ENCODE data around the gene GCK.
A peak's percentile ranks its signal among the peaks of the same experiment; 100 is the strongest.

The GCK gene

GRCh38 chr7:44138698-44139097, 50.5 kb downstream of the GCK start:
- no peak overlapping the region for H2AFZ ChIP-seq (ENCODE audit: low read depth, low read length)
- H3K79me2 ChIP-seq (ENCODE audit: insufficient read depth, low read length) = no peaks in the 10 kb centered on the region
- H3K4me2 ChIP-seq (ENCODE audit: insufficient read depth, low read length) = no peak overlapping the region
- H3K36me3 ChIP-seq (ENCODE audit: insufficient read depth, low read length) = no peaks in the 10 kb centered on the region
- no peaks in the 10 kb centered on the region for H3K27me3 ChIP-seq (ENCODE audit: insufficient read depth, low read length, poor library complexity)
- H3K27ac ChIP-seq (ENCODE audit: low read length) = no peak overlapping the region
- H3K9ac ChIP-seq (ENCODE audit: low read depth, low read length) = no peak overlapping the region
- 0 out of 3 replicates have a peak, but pooled peaks have one; percentile 29 for ATAC-seq (ENCODE audit: insufficient read depth, low read depth)
- no peaks in the 10 kb centered on the region for H4K20me1 ChIP-seq (ENCODE audit: insufficient read depth, low read length)
- H3K4me3 ChIP-seq (ENCODE audit: low read depth in 1 of 2, low read length in 2 of 2) = no peak overlapping the region
- H3K4me1 ChIP-seq (ENCODE audit: insufficient read depth, low read length) = no peaks in the 10 kb centered on the region
- no peaks in the 10 kb centered on the region for H3K9me3 ChIP-seq (ENCODE audit: insufficient read depth, low read length, severe bottlenecking)
- no peak for DNase-seq
- no peak for TF ChIP-seq EZH2 (IDR thresholded peaks at IDR 0.05; ENCODE audit: borderline replicate concordance, low read depth, low read length, severe bottlenecking)
- TF ChIP-seq, protein P1, sequence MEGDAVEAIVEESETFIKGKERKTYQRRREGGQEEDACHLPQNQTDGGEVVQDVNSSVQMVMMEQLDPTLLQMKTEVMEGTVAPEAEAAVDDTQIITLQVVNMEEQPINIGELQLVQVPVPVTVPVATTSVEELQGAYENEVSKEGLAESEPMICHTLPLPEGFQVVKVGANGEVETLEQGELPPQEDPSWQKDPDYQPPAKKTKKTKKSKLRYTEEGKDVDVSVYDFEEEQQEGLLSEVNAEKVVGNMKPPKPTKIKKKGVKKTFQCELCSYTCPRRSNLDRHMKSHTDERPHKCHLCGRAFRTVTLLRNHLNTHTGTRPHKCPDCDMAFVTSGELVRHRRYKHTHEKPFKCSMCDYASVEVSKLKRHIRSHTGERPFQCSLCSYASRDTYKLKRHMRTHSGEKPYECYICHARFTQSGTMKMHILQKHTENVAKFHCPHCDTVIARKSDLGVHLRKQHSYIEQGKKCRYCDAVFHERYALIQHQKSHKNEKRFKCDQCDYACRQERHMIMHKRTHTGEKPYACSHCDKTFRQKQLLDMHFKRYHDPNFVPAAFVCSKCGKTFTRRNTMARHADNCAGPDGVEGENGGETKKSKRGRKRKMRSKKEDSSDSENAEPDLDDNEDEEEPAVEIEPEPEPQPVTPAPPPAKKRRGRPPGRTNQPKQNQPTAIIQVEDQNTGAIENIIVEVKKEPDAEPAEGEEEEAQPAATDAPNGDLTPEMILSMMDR (IDR thresholded peaks at IDR 0.05; ENCODE audit: borderline replicate concordance, extremely low read depth, low read length, poor library complexity, severe bottlenecking) = peak; percentile 24

DNA sequence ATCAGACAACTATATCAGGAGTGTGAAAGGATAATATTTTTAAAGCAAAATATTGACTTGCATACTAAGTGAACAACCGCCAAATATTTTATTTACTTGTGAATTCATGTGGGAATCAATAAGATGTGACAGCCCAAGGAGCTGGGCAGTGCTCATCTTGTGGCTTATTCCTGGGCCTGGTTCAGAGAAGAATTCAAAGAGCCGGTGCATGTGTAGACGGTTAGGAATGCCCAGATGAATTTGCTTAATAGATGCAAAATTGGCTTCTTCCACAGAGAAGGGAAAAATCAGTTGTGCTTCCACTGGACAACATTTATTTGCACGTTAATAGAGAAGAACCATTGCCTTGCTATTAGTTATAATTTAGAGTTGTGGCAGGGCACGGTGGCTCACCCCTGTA, 52.5 kb downstream of the GCK start:
- DNase-seq (no peak), ATAC-seq (ENCODE audit: insufficient read depth, low read depth) (no peak)
- TF ChIP-seq, protein P1 (IDR thresholded peaks at IDR 0.05; ENCODE audit: borderline replicate concordance, extremely low read depth, low read length, poor library complexity, severe bottlenecking) = no peak
- Histone ChIP-seq H3K4me2 (ENCODE audit: insufficient read depth, low read length) (no peak overlapping the region), H3K4me1 (ENCODE audit: insufficient read depth, low read length) (no peaks in the 10 kb centered on the region), H3K9me3 (ENCODE audit: insufficient read depth, low read length, severe bottlenecking) (no peaks in the 10 kb centered on the region), H3K27ac (ENCODE audit: low read length) (no peak overlapping the region), H3K79me2 (ENCODE audit: insufficient read depth, low read length) (no peaks in the 10 kb centered on the region), H3K36me3 (ENCODE audit: insufficient read depth, low read length) (no peaks in the 10 kb centered on the region), H3K4me3 (ENCODE audit: low read depth in 1 of 2, low read length in 2 of 2) (no peak overlapping the region), H3K27me3 (ENCODE audit: insufficient read depth, low read length, poor library complexity) (no peaks in the 10 kb centered on the region), H3K9ac (ENCODE audit: low read depth, low read length) (no peak overlapping the region), H2AFZ (ENCODE audit: low read depth, low read length) (no peak overlapping the region), H4K20me1 (ENCODE audit: insufficient read depth, low read length) (no peaks in the 10 kb centered on the region)

DNA sequence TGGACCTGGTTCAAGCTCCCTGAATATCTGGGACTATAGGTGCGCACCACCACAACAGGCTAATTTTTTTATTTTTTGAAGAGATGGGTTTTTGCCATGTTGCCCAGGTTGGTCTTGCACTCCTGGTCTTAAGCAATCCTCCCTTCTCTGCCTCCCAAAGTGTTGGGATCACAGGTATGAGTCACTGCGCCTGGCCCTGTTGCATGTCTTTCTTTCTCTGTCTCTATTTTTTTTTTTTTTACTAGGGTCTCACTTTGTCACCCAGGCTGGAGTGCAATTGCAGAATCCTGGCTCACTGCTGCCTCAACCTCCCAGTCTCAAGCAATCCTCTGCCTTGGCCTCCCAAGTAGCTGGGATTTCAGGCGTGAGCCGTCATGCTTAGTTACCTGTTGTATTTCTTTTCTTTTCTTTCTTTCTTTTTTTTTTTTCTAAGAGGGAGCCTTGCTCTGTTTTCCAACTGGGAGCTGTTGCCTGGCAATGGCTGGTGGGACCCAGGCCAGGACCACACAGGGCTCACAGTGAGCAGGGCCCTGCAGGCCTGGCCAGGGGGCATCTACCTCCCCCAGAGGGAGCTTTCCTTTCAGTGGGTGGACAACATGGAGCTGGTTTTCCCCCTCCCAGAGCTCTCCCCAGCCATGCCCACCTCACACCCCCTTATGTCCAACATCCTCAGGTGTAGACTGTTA, 54.2 kb downstream of the GCK start:
- Histone ChIP-seq H4K20me1 (ENCODE audit: insufficient read depth, low read length) (no peaks in the 10 kb centered on the region), H3K9me3 (ENCODE audit: insufficient read depth, low read length, severe bottlenecking) (no peaks in the 10 kb centered on the region), H3K4me2 (ENCODE audit: insufficient read depth, low read length) (no peak overlapping the region), H3K79me2 (ENCODE audit: insufficient read depth, low read length) (no peaks in the 10 kb centered on the region), H3K27me3 (ENCODE audit: insufficient read depth, low read length, poor library complexity) (no peaks in the 10 kb centered on the region), H3K9ac (ENCODE audit: low read depth, low read length) (no peak overlapping the region), H3K27ac (ENCODE audit: low read length) (no peak overlapping the region), H3K36me3 (ENCODE audit: insufficient read depth, low read length) (no peaks in the 10 kb centered on the region), H2AFZ (ENCODE audit: low read depth, low read length) (no peak overlapping the region), H3K4me3 (ENCODE audit: low read depth in 1 of 2, low read length in 2 of 2) (no peak overlapping the region), H3K4me1 (ENCODE audit: insufficient read depth, low read length) (no peaks in the 10 kb centered on the region)
- no peak for ATAC-seq (ENCODE audit: insufficient read depth, low read depth)
- no peak for DNase-seq
- no peak for TF ChIP-seq EZH2 (IDR thresholded peaks at IDR 0.05; ENCODE audit: borderline replicate concordance, low read depth, low read length, severe bottlenecking)
- TF ChIP-seq, protein P1 (IDR thresholded peaks at IDR 0.05; ENCODE audit: borderline replicate concordance, extremely low read depth, low read length, poor library complexity, severe bottlenecking) = no peak

Data from DND-41 (cell line).